IMR-90 (cell line): ENCODE measurements around the gene VCL. TPM values are rescaled to one million over a fixed set of nuclear protein-coding genes. Genes with fewer than 3 reads are reported as not detected.

Source experiments
- ATAC-seq: fragments of 200-7000 bp; cut with Tn5 transposase; 2 replicates; pipeline ENCODE4 v1.9.1; 2020; ENCODE audit warnings: low read depth, mild to moderate bottlenecking, moderate library complexity
- BruUV-seq: library from RNA; stranded (reverse); fragments of 400-500 nt; replicated peaks from 2 replicates; lab custom pipeline; 2021; lab: Mats Ljungman, UMichigan
- CTCF ChIA-PET: fragments of 300-600 bp; formaldehyde crosslinking; extraction: SDS; loops from one replicate; lab custom pipeline; 2021; ENCODE audit warnings: antibody characterized with exemption; lab: Yijun Ruan, JAX
- POLR2A ChIA-PET: fragments of 300-600 bp; sonication (Branson Sonifier 250); formaldehyde crosslinking; loops from one replicate; lab custom pipeline; 2022; ENCODE audit warnings: antibody characterized with exemption; ENCODE audit not compliant: unreplicated experiment; lab: Charles Lee
- DNase-seq: peaks from one replicate; pipeline ENCODE4 v3.0.0; 2013
- H2AFZ ChIP-seq: replicated peaks from 2 replicates; pipeline ENCODE3; 2013; ENCODE audit warnings: low read length, mild to moderate bottlenecking; ENCODE audit not compliant: poor library complexity
- H2AK5ac ChIP-seq: 2 replicates; pipeline ENCODE4 v1.6.1; 2013; ENCODE audit warnings: low read depth, low read length, inconsistent platforms
- H2AK9ac ChIP-seq: replicated peaks from 2 replicates; pipeline ENCODE3; 2013; ENCODE audit warnings: mild to moderate bottlenecking, low read depth, low read length, moderate library complexity; ENCODE audit not compliant: poor library complexity
- H2BK120ac ChIP-seq: 2 replicates; pipeline ENCODE4 v1.6.1; 2013; ENCODE audit warnings: low read depth, low read length, inconsistent platforms
- H2BK15ac ChIP-seq: 3 replicates; pipeline ENCODE4 v1.6.1; 2013; ENCODE audit warnings: low read depth, low read length, inconsistent platforms
- H2BK20ac ChIP-seq: 2 replicates; pipeline ENCODE4 v1.6.1; 2013; ENCODE audit warnings: low read depth, mild to moderate bottlenecking, inconsistent platforms, low read length, moderate library complexity
- H2BK5ac ChIP-seq: 2 replicates; pipeline ENCODE4 v1.6.1; 2013; ENCODE audit warnings: mild to moderate bottlenecking, low read depth, low read length, inconsistent platforms; ENCODE audit not compliant: poor library complexity, severe bottlenecking
- H3K14ac ChIP-seq: replicated peaks from 2 replicates; pipeline ENCODE4 v1.6.1; 2013; ENCODE audit warnings: low read depth, low read length, inconsistent platforms
- H3K18ac ChIP-seq: 2 replicates; pipeline ENCODE4 v1.6.1; 2013; ENCODE audit warnings: low read depth, low read length, control low read depth
- H3K23ac ChIP-seq: 2 replicates; pipeline ENCODE4 v1.6.1; 2013; ENCODE audit warnings: low read depth, low read length, inconsistent platforms
- H3K27ac ChIP-seq: 2 replicates; pipeline ENCODE4 v1.5.1; 2013; ENCODE audit warnings: mild to moderate bottlenecking, control low read depth, low read length; ENCODE audit not compliant: insufficient read depth
- H3K27me3 ChIP-seq: 2 replicates; pipeline ENCODE4 v1.6.1; 2013; ENCODE audit warnings: low read length; ENCODE audit not compliant: control insufficient read depth, insufficient read depth
- H3K36me3 ChIP-seq: 2 replicates; pipeline ENCODE4 v1.6.1; 2013; ENCODE audit warnings: low read length, mixed read lengths; ENCODE audit not compliant: control insufficient read depth, insufficient read depth
- H3K4ac ChIP-seq: 2 replicates; pipeline ENCODE4 v1.6.1; 2013; ENCODE audit warnings: low read depth, low read length, inconsistent platforms
- H3K4me1 ChIP-seq: 2 replicates; pipeline ENCODE4 v1.6.1; 2013; ENCODE audit warnings: low read length, mixed read lengths; ENCODE audit not compliant: control insufficient read depth, insufficient read depth
- H3K4me2 ChIP-seq: 2 replicates; pipeline ENCODE4 v1.6.1; 2013; ENCODE audit warnings: low read depth, mild to moderate bottlenecking, control low read depth, low read length, moderate library complexity
- H3K4me3 ChIP-seq: 2 replicates; pipeline ENCODE4 v1.5.1; 2013; ENCODE audit warnings: low read depth, mild to moderate bottlenecking, control low read depth, low read length, moderate library complexity; ENCODE audit not compliant: insufficient read depth
- H3K56ac ChIP-seq: 2 replicates; pipeline ENCODE4 v1.6.1; 2013; ENCODE audit warnings: low read length, inconsistent platforms; ENCODE audit not compliant: insufficient read depth; ENCODE audit errors: extremely low read depth
- H3K79me1 ChIP-seq, 2 experiments: 2 replicates each; pipeline ENCODE4 v1.6.1; 2013; ENCODE audit warnings: low read length in 2 of 2, inconsistent platforms in 1 of 2, low read depth in 1 of 2
- H3K9ac ChIP-seq: 2 replicates; pipeline ENCODE4 v1.6.1; 2013; ENCODE audit warnings: low read depth, low read length, control low read depth
- H3K9me1 ChIP-seq: 2 replicates; pipeline ENCODE4 v1.6.1; 2013; ENCODE audit warnings: low read length, inconsistent platforms; ENCODE audit not compliant: insufficient read depth
- H3K9me3 ChIP-seq: 2 replicates; pipeline ENCODE4 v1.6.1; 2013; ENCODE audit warnings: low read length; ENCODE audit not compliant: control insufficient read depth, insufficient read depth
- H4K20me1 ChIP-seq: 2 replicates; pipeline ENCODE4 v1.6.1; 2013; ENCODE audit warnings: low read length, inconsistent platforms; ENCODE audit not compliant: insufficient read depth
- H4K5ac ChIP-seq: 2 replicates; pipeline ENCODE4 v1.6.1; 2013; ENCODE audit warnings: mild to moderate bottlenecking, low read depth, low read length, control low read depth
- H4K8ac ChIP-seq, 2 experiments: 2 replicates each; pipeline ENCODE4 v1.6.1; 2013; ENCODE audit warnings: low read depth in 2 of 2, low read length in 2 of 2, control low read depth in 1 of 2, inconsistent platforms in 1 of 2
- H4K91ac ChIP-seq: 2 replicates; pipeline ENCODE4 v1.6.1; 2013; ENCODE audit warnings: low read depth, low read length, inconsistent platforms; ENCODE audit not compliant: insufficient read depth
- BHLHE40 ChIP-seq: fragments of 150-350 bp; IDR thresholded peaks from 2 replicates; pipeline ENCODE4 v1.6.1; 2016; ENCODE audit warnings: mild to moderate bottlenecking, low read depth, low read length
- CEBPB ChIP-seq: IDR thresholded peaks from 2 replicates; pipeline ENCODE4 v1.6.1; 2012; ENCODE audit warnings: low read depth, low read length, improper control_type of control experiment
- CHD1 ChIP-seq: IDR thresholded peaks from 2 replicates; pipeline ENCODE4 v1.6.1; 2012; ENCODE audit warnings: low read depth, low read length, improper control_type of control experiment
- CTCF ChIP-seq: conservative IDR thresholded peaks from 2 replicates; pipeline ENCODE4 v1.5.1; 2012; ENCODE audit warnings: mild to moderate bottlenecking, low read depth, low read length, improper control_type of control experiment
- ELK1 ChIP-seq: fragments of 150-350 bp; IDR thresholded peaks from 2 replicates; pipeline ENCODE4 v1.6.1; 2016; ENCODE audit warnings: low read depth, mild to moderate bottlenecking, low read length, moderate library complexity, borderline replicate concordance
- FOS ChIP-seq: fragments of 150-350 bp; IDR thresholded peaks from 2 replicates; pipeline ENCODE4 v1.6.1; 2016; ENCODE audit warnings: low read depth, low read length
- MAFK ChIP-seq: IDR thresholded peaks from 2 replicates; pipeline ENCODE4 v1.6.1; 2012; ENCODE audit warnings: low read depth, low read length, improper control_type of control experiment
- MAZ ChIP-seq: IDR thresholded peaks from 2 replicates; pipeline ENCODE4 v1.6.1; 2012; ENCODE audit warnings: low read depth, mild to moderate bottlenecking, low read length, improper control_type of control experiment, moderate library complexity, borderline replicate concordance
- MXI1 ChIP-seq: IDR thresholded peaks from 2 replicates; pipeline ENCODE4 v1.6.1; 2012; ENCODE audit warnings: low read depth, mild to moderate bottlenecking, low read length, moderate library complexity, borderline replicate concordance
- NFE2L2 ChIP-seq: fragments of 150-350 bp; IDR thresholded peaks from 2 replicates; pipeline ENCODE4 v1.6.1; 2016; ENCODE audit warnings: low read depth, mild to moderate bottlenecking, low read length
- POLR2A ChIP-seq: IDR thresholded peaks from 2 replicates; pipeline ENCODE4 v1.6.1; 2012; ENCODE audit warnings: mild to moderate bottlenecking, low read depth, low read length
- RAD21 ChIP-seq: IDR thresholded peaks from 2 replicates; pipeline ENCODE4 v1.6.1; 2012; ENCODE audit warnings: low read length, improper control_type of control experiment
- RCOR1 ChIP-seq: IDR thresholded peaks from 2 replicates; pipeline ENCODE4 v1.6.1; 2012; ENCODE audit warnings: mild to moderate bottlenecking, low read length, improper control_type of control experiment; ENCODE audit not compliant: insufficient replicate concordance
- RFX5 ChIP-seq: IDR thresholded peaks from 2 replicates; pipeline ENCODE4 v1.8.0; 2012; ENCODE audit warnings: low read depth, mild to moderate bottlenecking, low read length, moderate library complexity
- SMC3 ChIP-seq: fragments of 150-350 bp; IDR thresholded peaks from 2 replicates; pipeline ENCODE4 v1.6.1; 2016; ENCODE audit warnings: low read depth, mild to moderate bottlenecking, antibody characterized with exemption, low read length, moderate library complexity
- USF2 ChIP-seq: fragments of 150-350 bp; IDR thresholded peaks from 2 replicates; pipeline ENCODE4 v1.6.1; 2017; ENCODE audit warnings: mild to moderate bottlenecking, antibody characterized with exemption, low read length, low read depth
- WGBS, 2 experiments: methylation state at CpG; one replicate each; pipeline versions ENCODE4 v1.1.5 to v1.1.7; 2013; ENCODE audit warnings: missing lambda C conversion rate in 2 of 2; ENCODE audit not compliant: insufficient read length in 1 of 2; ENCODE audit errors: extremely low coverage in 2 of 2; 5-methylcytosine and 5-hydroxymethylcytosine counted together
- dilution Hi-C: fragments of 300-500 bp; cut with HindIII; formaldehyde crosslinking; loops from one replicate; pipeline ENCODE4 v1.14.3; 2018; ENCODE audit warnings: low sequenced_read_pairs; ENCODE audit not compliant: unreplicated experiment
- in situ Hi-C: fragments of 300-500 bp; cut with MboI; formaldehyde crosslinking; loops from 3 replicates; pipeline ENCODE4 v1.14.3; 2019; ENCODE audit warnings: low sequenced_read_pairs, inconsistent platforms, mixed read lengths
- intact Hi-C: fragments of 100-400 bp; cut with micrococcal nuclease; formaldehyde crosslinking; loops from 2 replicates; pipeline ENCODE4 v1.10.0; 2022
- polyA plus RNA-seq, 3 experiments: library from polyadenylated mRNA; depleted of rRNA; stranded (reverse); fragments of >200 nt; gene quantifications; 2 replicates each; pipeline ENCODE4 v1.2.3, GENCODE V29; 2012; ENCODE audit warnings: low replicate concordance in 1 of 3
- total RNA-seq: library from RNA; depleted of rRNA; stranded (reverse); fragments of >200 nt; gene quantifications from 2 replicates; pipeline ENCODE4 v1.2.3, GENCODE V29; 2012

The VCL gene
- total and polyA plus RNA-seq, 2 of the 4 experiments (the other 2 are of a cell fraction) = 227 to 283 TPM

- in situ Hi-C loops = no loop called here
Observed at GRCh38 chr10:74078037-74078436, 80.1 kb downstream of the VCL start.

More at GRCh38 chr10:74078037-74078436, 80.1 kb downstream of the VCL start:
- H3K36me3 ChIP-seq = peaks cover 37% of the 10 kb centered on the region
- no peak overlapping the region for H3K14ac ChIP-seq
- H4K5ac ChIP-seq = no peak overlapping the region
- H2AK5ac ChIP-seq = no peak overlapping the region
- no peak overlapping the region for H2AFZ ChIP-seq
- H2AK9ac ChIP-seq = no peak overlapping the region
- POLR2A ChIA-PET = no interaction called here
- DNase-seq (peak; percentile 66), ATAC-seq (no peak)
- peak overlapping the region; percentile 3; the same call in 1 of the 2 replicates for H3K27ac ChIP-seq
- no peak overlapping the region for H4K8ac ChIP-seq
- no peak overlapping the region for H3K18ac ChIP-seq
- no peaks in the 10 kb centered on the region for H3K9me3 ChIP-seq
- peaks cover 10% of the 10 kb centered on the region; the same call in 1 of the 2 replicates for H3K9me1 ChIP-seq
- intact Hi-C loops (no loop called here), dilution Hi-C loops (no loop called here)
- H4K91ac ChIP-seq = no peak overlapping the region
- H3K4ac ChIP-seq = no peak overlapping the region
- WGBS, 2 experiments = no CpG with 5 or more reads among the region's 1 CpG
- peaks cover 57% of the 10 kb centered on the region for H4K20me1 ChIP-seq
- H3K4me2 ChIP-seq = no peak overlapping the region
- BruUV-seq = no TSS peak
- no peak overlapping the region for H2BK20ac ChIP-seq
- no peak overlapping the region for H3K4me3 ChIP-seq
- peaks cover 30 to 79% of the 10 kb centered on the region in 2 experiments for H3K79me1 ChIP-seq
- no peak overlapping the region for H3K9ac ChIP-seq
- H2BK15ac ChIP-seq = no peak overlapping the region
- CTCF ChIA-PET = no interaction called here
- H3K56ac ChIP-seq = no peak overlapping the region
- no peaks in the 10 kb centered on the region for H3K27me3 ChIP-seq
- no peak overlapping the region for H2BK120ac ChIP-seq
- no peak overlapping the region for H3K23ac ChIP-seq
- TF ChIP-seq USF2 = no peak
- no peak for TF ChIP-seq NFE2L2
- TF ChIP-seq MXI1 = no peak
- no peak for TF ChIP-seq MAZ
- no peak for TF ChIP-seq RCOR1
- TF ChIP-seq ELK1 = no peak
- no peak for TF ChIP-seq FOS
- no peak for TF ChIP-seq CTCF
- TF ChIP-seq CEBPB = no peak
- no peak for TF ChIP-seq RAD21
- no peak for TF ChIP-seq POLR2A
- no peak for TF ChIP-seq CHD1
- no peak for TF ChIP-seq SMC3
- TF ChIP-seq BHLHE40 = no peak
- TF ChIP-seq MAFK = no peak
- no peak for TF ChIP-seq RFX5
- peaks cover 12% of the 10 kb centered on the region for H3K4me1 ChIP-seq
- peak overlapping the region; percentile 93 for H2BK5ac ChIP-seq
